ENCODE results near the gene TFDP1. TPM values are rescaled to one million over a fixed set of nuclear protein-coding genes. Genes with fewer than 3 reads are reported as not detected.

TFDP1 gene
- total RNA-seq, 1 experiment from 2014 or later, result 78.2 TPM

- no peak overlapping the region for H3K4me3 ChIP-seq (ENCODE audit: insufficient read depth, low read depth, low read length)
- peak; percentile 42 for DNase-seq
- H3K36me3 ChIP-seq (replicated peaks; ENCODE audit: control insufficient read depth, insufficient read depth, low read length), result no peaks in the 10 kb centered on the region
- no peaks in the 10 kb centered on the region for H3K27me3 ChIP-seq (ENCODE audit: control insufficient read depth, insufficient read depth, low read length)
Observed at GRCh38 chr13:113664751-113665596, 80.4 kb downstream of the TFDP1 start.

- no peak overlapping the region for H3K4me3 ChIP-seq (ENCODE audit: insufficient read depth, low read depth, low read length)
- H3K27me3 ChIP-seq (ENCODE audit: control insufficient read depth, insufficient read depth, low read length), result no peaks in the 10 kb centered on the region
- H3K36me3 ChIP-seq (replicated peaks; ENCODE audit: control insufficient read depth, insufficient read depth, low read length), result no peaks in the 10 kb centered on the region
- no peak for DNase-seq
Observed at GRCh38 chr13:113665597-113666328, 81.2 kb downstream of the TFDP1 start.

GRCh38 chr13:113666329-113666670 lies 81.7 kb downstream of the TFDP1 start:
- H3K4me3 ChIP-seq (ENCODE audit: insufficient read depth, low read depth, low read length), result no peak overlapping the region
- peak; percentile 17 for DNase-seq
- H3K27me3 ChIP-seq (ENCODE audit: control insufficient read depth, insufficient read depth, low read length), result no peaks in the 10 kb centered on the region
- H3K36me3 ChIP-seq (replicated peaks; ENCODE audit: control insufficient read depth, insufficient read depth, low read length), result no peaks in the 10 kb centered on the region

GRCh38 chr13:113666951-113667701 lies 82.6 kb downstream of the TFDP1 start, which contains the start of gene GRK1:
Gene GRK1, plus strand, starts transcription at chr13:113667219. Its CDS starts 168 bp downstream, at chr13:113667387.
- Histone ChIP-seq H3K27me3 (ENCODE audit: control insufficient read depth, insufficient read depth, low read length) (no peaks in the 10 kb centered on the region), H3K4me3 (ENCODE audit: insufficient read depth, low read depth, low read length) (no peak within 1 kb of the TSS), H3K36me3 (replicated peaks; ENCODE audit: control insufficient read depth, insufficient read depth, low read length) (no peaks in the 10 kb centered on the region)
- peak; percentile 54 for DNase-seq

GRCh38 chr13:113667771-113668490 lies 83.4 kb downstream of the TFDP1 start:
- peak; percentile 48 for DNase-seq
- H3K27me3 ChIP-seq (ENCODE audit: control insufficient read depth, insufficient read depth, low read length), result no peaks in the 10 kb centered on the region
- no peak overlapping the region for H3K4me3 ChIP-seq (ENCODE audit: insufficient read depth, low read depth, low read length)
- H3K36me3 ChIP-seq (replicated peaks; ENCODE audit: control insufficient read depth, insufficient read depth, low read length), result no peaks in the 10 kb centered on the region

GRCh38 chr13:113668491-113668971 lies 84.0 kb downstream of the TFDP1 start:
- Histone ChIP-seq H3K4me3 (ENCODE audit: insufficient read depth, low read depth, low read length) (no peak overlapping the region), H3K27me3 (ENCODE audit: control insufficient read depth, insufficient read depth, low read length) (no peaks in the 10 kb centered on the region), H3K36me3 (replicated peaks; ENCODE audit: control insufficient read depth, insufficient read depth, low read length) (no peaks in the 10 kb centered on the region)
- DNase-seq, result peak; percentile 35

GRCh38 chr13:113669231-113669754 lies 84.7 kb downstream of the TFDP1 start:
- peak; percentile 31 for DNase-seq
- no peaks in the 10 kb centered on the region for H3K36me3 ChIP-seq (replicated peaks; ENCODE audit: control insufficient read depth, insufficient read depth, low read length)
- no peaks in the 10 kb centered on the region for H3K27me3 ChIP-seq (ENCODE audit: control insufficient read depth, insufficient read depth, low read length)
- H3K4me3 ChIP-seq (ENCODE audit: insufficient read depth, low read depth, low read length), result no peak overlapping the region

- H3K36me3 ChIP-seq (replicated peaks; ENCODE audit: control insufficient read depth, insufficient read depth, low read length), result no peaks in the 10 kb centered on the region
- H3K4me3 ChIP-seq (ENCODE audit: insufficient read depth, low read depth, low read length), result no peak overlapping the region
- H3K27me3 ChIP-seq (ENCODE audit: control insufficient read depth, insufficient read depth, low read length), result no peaks in the 10 kb centered on the region
- peak; percentile 50 for DNase-seq
Observed at GRCh38 chr13:113669755-113670341, 85.3 kb downstream of the TFDP1 start.

- H3K36me3 ChIP-seq (replicated peaks; ENCODE audit: control insufficient read depth, insufficient read depth, low read length), result no peaks in the 10 kb centered on the region
- H3K4me3 ChIP-seq (ENCODE audit: insufficient read depth, low read depth, low read length), result no peak overlapping the region
- DNase-seq, result peak; percentile 42
- H3K27me3 ChIP-seq (ENCODE audit: control insufficient read depth, insufficient read depth, low read length), result no peaks in the 10 kb centered on the region
Observed at GRCh38 chr13:113670541-113670940, 86.0 kb downstream of the TFDP1 start.

- Histone ChIP-seq H3K36me3 (replicated peaks; ENCODE audit: control insufficient read depth, insufficient read depth, low read length) (no peaks in the 10 kb centered on the region), H3K27me3 (ENCODE audit: control insufficient read depth, insufficient read depth, low read length) (no peaks in the 10 kb centered on the region)
- peak; percentile 46 for DNase-seq
Observed at GRCh38 chr13:113671066-113672001, 86.8 kb downstream of the TFDP1 start.

GRCh38 chr13:113672002-113672651 lies 87.6 kb downstream of the TFDP1 start:
- Histone ChIP-seq H3K36me3 (replicated peaks; ENCODE audit: control insufficient read depth, insufficient read depth, low read length) (no peaks in the 10 kb centered on the region), H3K4me3 (ENCODE audit: insufficient read depth, low read depth, low read length) (no peak overlapping the region), H3K27me3 (ENCODE audit: control insufficient read depth, insufficient read depth, low read length) (no peaks in the 10 kb centered on the region)
- peak; percentile 16 for DNase-seq

More at GRCh38 chr13:113671066-113672001, 86.8 kb downstream of the TFDP1 start:
- no peak overlapping the region for H3K4me3 ChIP-seq (ENCODE audit: insufficient read depth, low read depth, low read length)

Measured in H7 (cell line).